Colonic mucosa (tissue), 4 donors: ENCODE data around the gene PDHX. TPM values are rescaled to one million over a fixed set of nuclear protein-coding genes. Genes with fewer than 3 reads are reported as not detected.

Experiments used
- DNase-seq: peaks from one replicate; pipeline ENCODE4 v3.0.0-alpha.2; 2020
- H3K27ac ChIP-seq: fragments of 200-600 bp; one replicate; pipeline ENCODE4 v1.8.0; 2021
- H3K27me3 ChIP-seq: fragments of 200-600 bp; one replicate; pipeline ENCODE4 v1.8.0; 2021
- H3K36me3 ChIP-seq: fragments of 200-600 bp; one replicate; pipeline ENCODE4 v1.8.0; 2021
- H3K4me1 ChIP-seq: fragments of 200-600 bp; one replicate; pipeline ENCODE4 v1.8.0; 2021; ENCODE audit warnings: mild to moderate bottlenecking
- H3K4me3 ChIP-seq: fragments of 200-600 bp; one replicate; pipeline ENCODE4 v1.8.0; 2021
- H3K9ac ChIP-seq, 2 donors: one replicate each; pipeline ENCODE4 v1.7.0; 2013; ENCODE audit warnings: control low read depth in 2 of 2, low read depth in 2 of 2, low read length in 2 of 2
- H3K9me3 ChIP-seq: fragments of 200-600 bp; one replicate; pipeline ENCODE4 v1.8.0; 2021
- CTCF ChIP-seq: fragments of 200-600 bp; IDR thresholded peaks from one replicate; pipeline ENCODE4 v1.8.0; 2022; ENCODE audit warnings: antibody characterized with exemption, mild to moderate bottlenecking
- intact Hi-C: fragments of 100-400 bp; cut with DNase I; formaldehyde crosslinking; loops from one replicate; pipeline ENCODE4 v1.14.1; 2022
- total RNA-seq, 2 donors: library from RNA; stranded (reverse); fragmentation: NEBNext Ultra II Directional in 1 of 2; extraction: Animal tissue kit (Norgen Biotek cat#: 25700) in 1 of 2; gene quantifications; one replicate each; pipeline ENCODE4 v1.2.1, GENCODE V29; 2021
- donor health status: healthy.
- donor health status: DM: no; HTN: no; CAD: no.
- donor health status: DM: no; HTN: no; CAD: no.

The PDHX gene
- total RNA-seq, 2 donors from 2014 or later: 55.2 to 57.2 TPM

- H3K36me3 ChIP-seq: no peaks in the 10 kb centered on the region
- no peak overlapping the region for H3K9ac ChIP-seq
- no peak overlapping the region for H3K4me3 ChIP-seq
- no peaks in the 10 kb centered on the region for H3K27me3 ChIP-seq
- no peaks in the 10 kb centered on the region for H3K9me3 ChIP-seq
- no peak for DNase-seq
- TF ChIP-seq CTCF: no peak
- H3K27ac ChIP-seq: no peak overlapping the region
- intact Hi-C loops: no loop called here
- peaks cover 4% of the 10 kb centered on the region for H3K4me1 ChIP-seq
These were observed 115.4 kb downstream of the PDHX start for GRCh38 chr11:35031867-35032266.

DNA sequence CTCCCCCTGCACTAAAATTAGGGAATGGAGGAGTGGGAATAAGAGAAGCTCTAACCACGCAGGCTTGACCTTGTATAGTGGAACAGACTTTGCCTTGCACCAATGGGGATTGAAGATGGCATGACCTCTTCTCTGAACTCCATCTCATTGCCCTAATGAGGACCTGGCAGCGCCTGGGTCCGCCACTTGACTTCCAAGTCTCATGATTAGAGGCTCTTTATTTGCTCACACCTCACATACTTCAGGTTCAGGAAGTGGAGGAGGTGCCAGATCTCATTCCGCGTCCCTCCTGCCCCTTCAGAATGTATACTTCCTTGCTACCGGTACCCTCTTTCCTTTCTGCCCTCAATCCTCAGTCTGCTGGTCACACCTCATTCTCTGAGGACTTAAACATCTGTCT lies 116.6 kb downstream of the PDHX start:
- H3K9me3 ChIP-seq: no peaks in the 10 kb centered on the region
- no peak for TF ChIP-seq CTCF
- H3K4me1 ChIP-seq: peaks cover 4% of the 10 kb centered on the region
- no peaks in the 10 kb centered on the region for H3K27me3 ChIP-seq
- H3K36me3 ChIP-seq: no peaks in the 10 kb centered on the region
- no peak overlapping the region for H3K27ac ChIP-seq
- H3K9ac ChIP-seq: no peak overlapping the region
- intact Hi-C loops: no loop called here
- DNase-seq: no peak
- H3K4me3 ChIP-seq: no peak overlapping the region

- no peaks in the 10 kb centered on the region for H3K36me3 ChIP-seq
- intact Hi-C loops: no loop called here
- no peak for DNase-seq
- no peaks in the 10 kb centered on the region for H3K9me3 ChIP-seq
- no peak overlapping the region for H3K27ac ChIP-seq
- no peaks in the 10 kb centered on the region for H3K27me3 ChIP-seq
- H3K4me3 ChIP-seq: no peak overlapping the region
- H3K9ac ChIP-seq: no peak overlapping the region
- TF ChIP-seq CTCF: no peak
- H3K4me1 ChIP-seq: peaks cover 4% of the 10 kb centered on the region
These were observed 118.0 kb downstream of the PDHX start for GRCh38 chr11:35034401-35034800.

DNA sequence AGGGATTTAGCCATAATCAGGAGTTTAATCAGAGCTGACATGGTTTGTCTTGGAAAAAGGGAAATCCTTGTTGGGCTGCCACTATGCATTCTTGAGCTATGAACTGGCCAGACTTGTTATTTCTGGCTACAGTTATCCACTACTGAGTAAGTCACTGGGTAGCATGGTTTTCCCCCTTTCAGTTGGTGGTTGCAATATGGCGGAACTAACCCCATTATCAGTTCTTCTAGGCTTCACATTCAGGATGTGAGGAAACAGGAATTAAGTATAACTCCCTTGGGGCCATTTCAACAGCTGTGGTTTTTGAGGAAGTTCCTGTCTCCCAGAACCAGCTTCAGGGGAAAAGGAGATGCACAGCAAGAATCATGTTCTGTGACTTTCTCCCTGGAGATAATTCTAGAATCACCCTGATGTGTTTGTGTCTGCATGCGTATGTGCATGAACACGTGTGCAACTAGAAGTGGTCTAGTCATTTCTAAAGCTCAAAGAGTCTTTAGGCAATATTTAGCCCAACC lies 119.5 kb downstream of the PDHX start:
- no peak for DNase-seq
- no peaks in the 10 kb centered on the region for H3K36me3 ChIP-seq
- intact Hi-C loops: no loop called here
- H3K27ac ChIP-seq: no peak overlapping the region
- no peak overlapping the region for H3K4me3 ChIP-seq
- H3K9me3 ChIP-seq: no peaks in the 10 kb centered on the region
- no peaks in the 10 kb centered on the region for H3K27me3 ChIP-seq
- no peak for TF ChIP-seq CTCF
- H3K4me1 ChIP-seq: no peaks in the 10 kb centered on the region
- H3K9ac ChIP-seq: no peak overlapping the region

DNA sequence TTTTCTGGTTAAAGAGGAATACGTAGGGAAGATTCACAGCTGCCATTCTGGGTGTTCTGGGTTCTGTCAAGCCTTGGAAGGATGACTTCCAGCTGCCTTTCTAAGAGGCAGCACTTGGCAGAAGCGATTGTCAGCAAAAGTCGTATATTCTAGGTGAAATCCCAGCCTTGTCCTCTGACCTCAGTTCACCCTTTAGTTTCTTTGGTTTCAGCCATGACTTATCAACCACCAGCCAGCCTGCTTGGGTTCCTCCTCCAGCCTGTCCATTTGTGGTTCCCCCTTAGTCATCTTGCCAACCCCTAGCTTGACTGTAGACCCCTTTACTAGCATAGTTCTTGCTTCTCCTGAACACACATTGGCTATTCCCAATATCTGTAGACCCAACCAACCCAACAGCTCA lies 120.2 kb downstream of the PDHX start:
- DNase-seq: no peak
- intact Hi-C loops: no loop called here
- no peak overlapping the region for H3K9ac ChIP-seq
- H3K4me3 ChIP-seq: no peak overlapping the region
- no peak overlapping the region for H3K27ac ChIP-seq
- no peak for TF ChIP-seq CTCF
- H3K9me3 ChIP-seq: no peaks in the 10 kb centered on the region
- H3K36me3 ChIP-seq: no peaks in the 10 kb centered on the region
- H3K27me3 ChIP-seq: no peaks in the 10 kb centered on the region
- no peaks in the 10 kb centered on the region for H3K4me1 ChIP-seq
